NOMO-1 (cell line): Measurements from ENCODE around the gene TRMT44.
"Not testable (repeated sequence)": the region's sequence is repeated elsewhere in the genome, so short reads cannot be mapped to it uniquely, and the experiment has no call there.

Source experiments
- DNase-seq, 2 experiments: peaks; one replicate each; lab custom pipeline; 2025; ENCODE audit not compliant: unreplicated experiment in 2 of 2; lab: John Stamatoyannopoulos, UW

The TRMT44 gene

DNA sequence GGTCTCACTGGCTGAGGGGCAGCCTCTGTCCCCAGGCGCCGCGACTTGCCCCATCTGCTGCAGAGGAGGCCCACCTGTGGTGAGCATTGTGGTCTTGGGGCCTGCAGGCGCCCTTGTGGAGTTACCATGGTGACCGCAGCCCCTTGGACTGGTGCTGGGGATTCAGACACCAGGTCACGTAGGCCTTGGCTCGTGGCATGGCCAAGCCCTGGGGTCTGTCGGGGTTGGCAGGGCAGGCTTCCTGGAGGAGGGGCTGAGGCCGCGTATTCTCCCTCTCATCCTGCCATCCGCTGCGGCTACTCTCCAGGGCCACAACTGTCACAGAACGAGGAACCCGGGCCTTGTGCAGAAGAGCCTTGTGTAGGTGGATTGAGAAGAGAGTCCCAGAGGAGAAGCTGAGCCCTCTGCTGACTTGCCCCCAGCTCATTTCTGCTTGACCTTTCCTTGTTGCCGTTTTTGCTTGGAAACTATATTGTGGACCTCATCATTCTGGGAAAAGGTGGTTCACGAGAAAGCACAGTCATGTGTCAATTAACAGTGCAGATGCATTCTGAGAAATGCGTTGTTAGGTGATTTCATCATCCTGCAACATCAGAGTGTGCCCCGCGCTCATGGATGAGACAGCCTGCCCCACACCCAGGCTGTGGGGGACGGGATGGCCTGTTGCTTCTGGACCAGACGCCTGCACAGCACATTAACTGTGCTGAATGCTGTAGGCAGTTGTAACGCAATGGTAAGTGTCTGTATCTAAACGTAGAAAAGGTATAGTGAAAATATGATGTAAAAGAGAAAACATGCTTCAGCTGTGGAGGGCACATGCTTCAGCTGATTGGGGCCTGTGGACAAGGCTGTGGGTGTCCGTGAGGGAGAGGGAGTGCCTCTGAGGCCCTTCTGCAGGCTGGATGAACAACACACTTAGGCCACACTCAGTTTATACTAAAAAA lies 38.5 kb downstream of the TRMT44 start:
- no peak for DNase-seq

DNA sequence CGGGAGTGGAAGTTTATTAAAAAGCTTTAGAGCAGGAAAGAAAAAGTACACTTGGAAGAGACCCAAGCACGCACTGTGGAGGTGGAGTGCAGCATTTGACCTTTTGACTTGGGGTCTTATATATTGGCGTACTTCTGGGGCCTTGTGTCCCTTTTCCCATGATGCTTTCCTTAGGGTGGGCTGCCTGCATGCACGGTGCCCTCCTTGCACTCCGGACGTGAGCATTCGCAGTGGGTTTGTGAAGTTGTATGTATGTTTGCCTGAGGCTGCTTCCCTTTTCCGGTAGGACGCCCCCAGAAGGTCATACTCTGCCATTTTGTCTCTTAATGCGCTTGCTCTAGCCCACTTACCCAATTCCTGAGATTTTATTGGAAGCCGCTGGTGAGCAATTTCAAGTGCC lies 39.6 kb downstream of the TRMT44 start:
- no peak for DNase-seq

DNA sequence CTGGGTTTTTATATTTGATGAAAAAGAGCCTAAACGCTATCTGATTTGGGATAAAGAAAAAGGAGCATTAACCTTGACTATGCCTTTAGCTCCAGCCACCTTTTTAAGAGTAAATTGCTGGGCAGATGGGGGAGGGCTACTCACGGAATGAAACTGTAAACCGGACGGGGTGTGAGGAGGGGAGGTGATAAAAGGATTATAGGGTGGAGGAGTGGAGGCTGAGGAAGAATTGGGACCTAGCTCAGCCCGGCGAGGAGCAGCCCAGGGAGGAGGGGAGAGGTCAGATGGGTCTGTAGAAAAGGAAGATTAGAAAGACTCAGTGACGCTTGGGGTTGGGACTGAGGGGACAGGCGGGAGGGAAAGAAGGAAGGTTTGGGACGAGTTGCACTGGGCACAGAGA lies 46.1 kb downstream of the TRMT44 start:
- DNase-seq: not testable (repeated sequence)

DNA sequence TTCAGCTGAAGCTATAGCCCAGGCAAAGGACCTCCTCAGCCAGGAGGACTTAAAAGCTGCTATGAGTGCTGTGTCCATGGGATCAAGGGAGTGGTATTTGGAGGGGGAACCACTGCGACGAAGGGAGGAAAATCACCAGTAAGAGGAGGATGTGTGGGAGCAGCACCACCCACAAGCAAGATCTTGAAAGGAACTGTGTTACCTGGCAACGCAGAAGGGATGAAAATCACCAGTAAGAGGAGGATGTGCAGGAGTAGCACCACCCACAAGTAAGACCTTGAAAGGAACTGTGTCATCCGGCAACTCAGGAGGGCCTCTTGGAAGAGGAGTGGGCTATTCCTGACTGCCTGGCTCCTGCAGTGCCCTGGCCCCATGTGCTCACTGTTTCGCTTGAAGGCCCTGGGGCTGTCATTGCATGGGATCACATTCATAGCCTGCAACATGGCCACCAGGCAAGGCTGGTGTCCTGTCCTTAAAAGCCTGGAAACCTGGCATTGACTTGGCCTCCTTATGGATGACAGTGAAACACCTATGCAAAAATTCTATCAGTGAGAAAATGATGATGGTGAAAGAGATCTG lies 48.3 kb downstream of the TRMT44 start:
- no peak for DNase-seq

DNA sequence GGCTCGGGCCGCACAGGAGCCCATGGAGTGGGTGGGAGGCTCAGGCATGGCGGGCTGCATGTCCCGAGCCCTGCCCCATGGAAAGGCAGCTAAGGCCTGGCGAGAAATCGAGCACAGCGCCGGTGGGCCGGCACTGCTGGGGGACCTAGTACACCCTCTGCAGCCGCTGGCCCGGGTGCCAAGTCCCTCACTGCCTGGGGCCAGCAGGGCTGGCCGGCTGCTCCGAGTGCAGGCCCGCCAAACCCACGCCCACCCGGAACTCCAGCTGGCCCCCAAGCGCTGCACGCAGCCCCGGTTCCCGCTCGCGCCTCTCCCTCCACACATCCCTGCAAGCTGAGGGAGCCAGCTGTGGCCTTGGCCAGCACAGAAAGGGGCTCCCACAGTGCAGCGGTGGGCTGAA lies 50.9 kb downstream of the TRMT44 start:
- not testable (repeated sequence) for DNase-seq

DNA sequence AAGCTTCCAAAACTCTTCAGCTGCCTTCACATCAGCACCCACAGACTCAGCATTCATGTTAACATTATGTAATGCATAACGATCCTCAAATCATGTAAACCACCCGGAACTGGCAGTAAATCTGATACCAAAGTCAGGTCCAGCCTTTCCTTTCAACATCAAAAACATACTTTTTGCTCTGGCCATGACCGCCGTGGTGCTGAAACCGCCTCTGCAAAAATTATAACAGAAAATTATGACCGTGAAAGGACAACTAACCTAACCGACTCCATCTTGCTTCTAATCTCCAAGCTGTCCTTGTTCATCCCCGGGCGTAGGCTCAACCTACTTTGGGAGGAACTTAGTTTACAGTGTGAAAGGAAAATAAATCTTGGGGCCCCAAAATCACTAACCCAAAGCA lies 51.6 kb downstream of the TRMT44 start:
- no peak for DNase-seq

DNA sequence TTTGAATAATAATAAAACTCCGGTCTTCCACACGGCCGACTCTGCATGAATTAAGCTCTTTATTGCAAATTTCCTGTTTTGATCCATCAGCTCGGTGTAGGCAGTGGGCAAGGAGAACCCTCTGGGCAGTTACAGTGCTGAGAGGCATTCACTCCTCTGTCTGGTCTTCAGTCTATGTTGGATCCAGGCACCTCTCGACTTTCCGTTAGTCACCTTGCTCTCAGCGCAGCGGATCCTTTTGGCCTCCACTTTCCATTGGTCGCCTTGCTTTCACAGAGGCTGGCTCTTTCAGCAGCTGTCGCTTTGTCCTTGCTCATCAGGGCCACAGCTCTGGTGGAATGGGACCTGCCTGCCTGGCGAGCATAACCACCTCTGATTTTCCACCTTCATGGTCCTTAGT lies 52.9 kb downstream of the TRMT44 start:
- no peak for DNase-seq

DNA sequence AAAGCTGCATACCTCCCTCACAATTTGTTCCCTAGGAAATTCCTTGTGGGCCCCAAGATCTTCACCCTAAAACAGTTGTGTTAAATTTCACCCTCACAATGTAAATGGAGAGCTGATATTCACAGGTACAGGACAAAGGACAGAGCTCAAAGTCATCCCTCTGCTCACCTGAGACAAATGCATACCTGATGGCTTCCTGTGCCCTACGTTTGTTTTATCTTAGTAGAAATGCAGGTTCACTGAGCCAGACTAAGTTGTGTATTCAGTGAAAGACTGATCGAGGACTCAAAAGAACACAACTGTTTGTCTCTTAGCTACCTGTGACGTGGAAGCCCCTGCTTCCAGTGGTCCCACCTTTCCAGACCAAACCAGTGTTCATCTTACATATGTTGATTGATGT lies 53.6 kb downstream of the TRMT44 start:
- DNase-seq: no peak

DNA sequence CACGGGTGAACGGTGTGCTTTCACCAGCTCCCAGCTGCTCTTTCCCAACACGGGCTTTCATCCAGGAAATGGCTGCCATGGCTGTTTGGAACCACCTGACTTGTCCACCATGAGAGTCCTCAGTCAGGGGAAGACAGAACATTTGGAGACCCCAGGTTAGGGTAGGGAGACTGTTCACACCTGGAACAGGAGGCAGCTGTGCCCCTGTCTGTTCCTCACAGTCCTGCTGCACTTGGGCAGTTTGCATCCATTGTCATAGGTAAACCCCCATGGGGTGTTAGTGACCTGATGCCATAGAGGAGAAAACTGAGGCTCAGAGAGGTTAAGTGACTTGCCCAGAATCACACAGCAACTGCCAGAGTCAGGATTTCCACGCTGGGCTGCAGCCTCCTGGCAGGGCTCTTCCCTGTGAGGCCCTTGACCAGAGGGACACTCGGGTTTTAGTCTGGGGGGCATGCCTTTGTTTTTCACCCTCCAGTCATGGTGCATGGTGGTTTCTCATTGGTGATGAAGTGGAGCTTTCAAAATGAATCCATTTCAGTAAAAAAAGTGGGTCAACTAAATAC lies 54.5 kb downstream of the TRMT44 start:
- DNase-seq: no peak

DNA sequence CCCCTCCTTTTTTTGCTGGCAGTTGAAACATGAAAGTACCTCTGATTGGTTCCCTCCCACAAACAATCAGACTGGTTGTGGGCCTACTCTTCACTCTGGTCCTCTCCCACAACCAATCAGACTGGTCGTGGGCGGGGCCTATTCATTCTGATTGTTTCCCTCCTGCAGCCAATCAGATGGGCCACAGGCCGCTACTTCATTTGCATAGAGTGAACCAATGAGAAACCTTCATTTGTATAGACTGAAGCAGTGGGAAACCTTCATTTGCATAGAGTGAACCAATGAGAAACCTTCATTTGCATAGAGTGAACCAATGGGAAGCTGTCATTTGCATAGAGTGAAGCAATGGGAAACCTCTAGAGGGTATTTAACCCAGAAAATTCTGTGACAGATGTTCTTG lies 55.2 kb downstream of the TRMT44 start:
- no peak for DNase-seq

DNA sequence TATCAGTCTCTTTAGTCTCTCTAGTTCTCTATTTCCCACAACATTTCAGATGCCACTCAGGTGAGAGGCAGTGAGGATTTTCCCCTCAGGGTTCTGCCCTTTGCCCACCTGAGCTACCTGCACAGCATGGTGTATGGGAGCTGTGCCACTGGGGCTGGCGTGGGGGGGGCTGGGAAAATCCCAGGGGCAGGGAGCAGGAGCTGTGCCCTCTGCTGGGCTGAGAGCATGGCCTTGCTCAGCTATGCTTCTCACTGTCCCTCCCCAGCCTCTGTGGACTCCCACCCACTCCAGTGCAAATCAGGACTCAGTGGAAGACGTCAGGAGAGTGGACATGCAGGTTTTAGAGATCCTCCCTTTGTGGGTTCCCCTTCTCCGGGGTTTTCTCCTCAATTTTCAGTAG lies 57.2 kb downstream of the TRMT44 start:
- no peak for DNase-seq

DNA sequence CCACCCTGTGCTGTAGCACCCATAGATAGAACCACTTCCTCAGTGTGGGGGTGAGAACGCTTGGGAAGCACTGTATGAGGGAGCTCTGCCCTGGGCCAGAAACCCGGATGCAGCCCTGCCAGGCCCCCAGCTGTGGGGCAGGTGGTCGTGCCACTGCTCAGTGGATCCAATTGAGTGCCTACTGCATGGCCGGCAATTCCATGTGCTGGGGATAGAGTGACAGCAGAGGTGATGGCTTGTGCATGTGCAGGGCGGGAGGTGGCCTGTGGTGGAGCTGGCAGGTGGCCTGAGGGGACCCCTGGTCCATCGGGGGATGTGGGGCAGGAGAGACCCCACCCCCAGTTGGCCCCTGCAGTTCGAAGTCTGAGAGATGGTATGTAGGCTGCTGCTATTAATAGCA lies 60.4 kb downstream of the TRMT44 start:
- DNase-seq: no peak

DNA sequence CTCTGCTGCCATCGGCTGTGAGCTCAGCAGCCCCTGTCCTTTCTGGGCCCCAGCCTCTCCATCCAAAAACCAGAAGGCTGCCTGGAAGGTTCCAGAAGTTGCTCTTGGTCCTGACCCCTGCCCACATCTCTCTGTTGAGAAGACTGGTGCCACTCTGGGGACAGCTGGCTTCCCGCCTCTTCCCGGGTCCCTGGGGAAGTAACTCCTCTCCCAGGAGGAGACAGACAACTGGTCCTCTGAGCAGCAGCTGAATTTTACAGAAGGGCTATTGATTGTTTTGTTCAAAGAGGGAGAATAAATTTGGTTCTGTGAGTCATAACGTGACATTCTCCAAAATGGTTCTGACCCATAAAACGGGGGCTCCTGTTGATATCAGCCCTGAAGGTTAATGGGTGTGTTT lies 61.2 kb downstream of the TRMT44 start:
- no peak for DNase-seq

DNA sequence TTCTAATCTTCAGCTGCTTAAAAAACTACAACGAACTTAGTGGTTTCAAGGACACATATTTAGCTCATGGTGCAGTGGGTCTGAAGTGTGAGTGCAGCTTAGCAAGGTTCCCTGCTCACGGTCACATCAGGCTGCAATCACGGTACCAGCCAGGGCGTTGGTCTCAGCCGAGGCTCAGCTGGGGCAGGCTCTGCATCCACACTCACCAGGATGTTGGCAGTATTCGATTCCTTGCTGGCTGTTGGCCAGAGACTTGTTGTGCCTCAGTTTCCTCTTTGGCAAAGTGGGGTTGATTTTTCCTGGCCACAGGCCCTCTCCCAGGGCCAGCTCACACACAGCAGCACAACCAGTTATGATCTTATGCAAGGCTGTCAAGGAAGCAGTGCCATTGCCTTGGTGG lies 61.8 kb downstream of the TRMT44 start:
- DNase-seq: no peak

DNA sequence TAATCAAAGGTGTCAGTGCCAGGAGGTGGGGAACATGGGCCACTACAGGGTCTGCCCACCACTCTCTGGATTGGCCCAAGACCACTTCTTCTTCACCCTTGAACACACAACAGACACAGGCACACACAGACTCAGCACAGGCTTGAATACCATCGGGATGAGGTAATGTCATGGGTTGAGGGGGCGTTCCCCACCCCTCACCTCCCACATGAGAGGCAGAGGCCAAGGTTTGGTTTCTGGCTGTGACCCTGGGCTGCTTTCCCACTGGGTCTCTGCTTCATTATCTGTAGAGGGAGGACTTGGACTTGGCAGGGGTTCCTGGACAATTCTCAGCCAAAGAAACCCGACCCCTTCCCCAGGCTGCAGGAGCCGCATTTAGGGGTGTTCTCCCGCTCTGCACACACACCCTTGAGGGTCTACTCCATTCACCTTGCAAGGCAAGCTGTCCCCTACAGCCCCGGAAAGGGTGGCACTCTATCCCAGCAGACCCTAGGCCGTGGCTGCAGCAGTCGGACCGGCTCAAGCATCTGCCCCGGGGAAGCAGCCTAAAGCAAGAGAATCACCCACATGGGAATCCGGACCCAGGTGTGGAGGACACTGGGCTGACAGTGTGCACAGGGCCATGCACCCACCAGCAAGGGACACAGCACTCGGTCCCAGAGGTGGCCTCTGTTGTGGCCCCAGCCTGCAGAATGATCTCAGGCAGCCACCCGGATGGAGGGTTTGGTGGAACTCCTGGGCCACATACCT lies 62.4 kb downstream of the TRMT44 start:
- no peak for DNase-seq

DNA sequence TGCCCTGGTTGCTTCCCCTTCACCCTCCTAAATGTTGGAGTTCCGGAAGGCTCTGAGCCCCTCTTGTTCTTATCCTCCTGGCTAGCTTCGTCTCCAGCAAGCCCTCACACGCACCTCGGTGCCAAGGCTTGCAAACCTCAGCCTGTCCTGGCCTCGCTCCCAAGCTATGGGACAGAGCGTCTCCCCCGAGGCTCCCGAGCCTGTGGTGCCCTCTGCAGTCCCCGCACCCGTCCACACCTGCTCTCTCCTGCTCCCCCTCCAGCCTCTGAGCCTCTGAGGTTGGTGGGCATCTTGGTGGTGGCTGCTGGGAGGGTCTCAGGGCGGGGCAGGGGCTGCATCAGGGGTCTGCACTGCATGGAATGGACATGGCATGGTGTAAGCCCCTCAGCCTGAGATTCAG lies 63.2 kb downstream of the TRMT44 start:
- DNase-seq: no peak

DNA sequence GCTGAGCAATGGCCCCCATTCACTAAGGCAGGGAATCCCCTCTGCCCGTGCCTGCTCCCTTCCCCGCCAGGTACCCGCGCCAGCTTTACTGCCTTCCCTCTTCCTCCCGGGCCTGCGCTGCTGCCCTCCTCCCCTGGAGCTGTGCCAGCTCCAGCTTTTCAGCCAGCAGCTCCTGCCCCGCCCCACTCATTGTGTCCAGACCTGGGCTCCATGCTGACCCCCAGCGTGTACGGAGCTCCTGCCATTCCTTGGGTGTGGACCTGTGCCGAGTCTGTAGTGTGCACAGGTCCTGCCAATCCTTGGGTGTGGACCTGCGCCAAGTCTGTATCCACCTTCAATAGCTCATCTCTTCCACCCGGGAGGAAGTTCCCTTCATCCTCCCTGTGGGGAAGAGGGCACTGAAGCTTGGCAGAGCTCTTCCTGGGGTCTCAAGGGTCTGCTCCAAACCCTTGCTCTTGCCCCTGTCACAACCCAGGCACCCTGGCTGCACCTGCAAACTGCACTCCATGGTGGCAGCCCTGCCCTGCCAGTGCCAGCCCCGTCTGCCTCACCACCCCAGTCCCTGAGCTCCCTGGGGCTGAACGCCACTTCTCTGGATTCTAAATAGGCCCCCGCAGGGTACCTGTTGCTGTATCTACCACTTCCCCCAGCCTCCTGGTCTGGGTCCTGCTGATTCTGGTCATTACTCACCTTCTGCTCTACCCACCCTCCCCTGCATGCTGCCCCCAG lies 63.9 kb downstream of the TRMT44 start:
- no peak for DNase-seq

DNA sequence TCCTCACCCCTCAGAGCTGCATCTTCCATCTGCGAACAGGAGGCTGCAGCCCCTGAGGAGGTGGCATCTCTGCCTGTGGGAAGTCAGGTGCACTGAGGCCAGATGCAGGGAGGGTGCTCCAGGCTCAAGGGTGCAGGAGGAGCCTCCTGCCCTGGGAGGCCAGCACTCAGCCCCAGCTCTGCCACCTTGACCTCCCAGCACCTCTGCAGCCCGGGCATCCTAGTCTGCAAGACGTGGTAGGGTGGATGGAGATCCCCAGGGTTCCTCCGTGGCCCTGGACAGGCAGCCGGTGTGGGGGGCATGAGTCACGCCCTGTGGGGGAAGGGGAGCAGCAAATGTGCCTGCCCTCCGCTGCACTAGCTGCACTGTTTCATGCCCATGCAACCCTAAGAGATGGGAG lies 64.7 kb downstream of the TRMT44 start:
- no peak for DNase-seq

DNA sequence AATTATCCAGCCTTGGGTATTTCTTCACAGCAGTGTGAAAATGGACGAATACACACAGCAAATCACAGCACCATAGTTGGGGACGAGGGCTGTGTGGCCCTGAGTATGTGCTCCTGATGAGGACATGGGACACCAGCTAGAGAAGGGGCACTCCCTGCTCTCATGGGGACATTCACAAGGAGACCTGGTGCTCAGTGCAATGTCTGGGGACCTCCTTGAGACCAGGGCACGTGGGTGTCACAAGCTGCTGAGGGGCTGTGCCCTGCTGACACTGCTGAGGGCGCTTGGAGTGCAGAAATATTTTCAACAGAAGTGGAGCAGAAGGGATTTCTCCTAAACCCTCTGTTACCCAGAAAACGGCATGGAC lies 65.4 kb downstream of the TRMT44 start:
- no peak for DNase-seq

DNA sequence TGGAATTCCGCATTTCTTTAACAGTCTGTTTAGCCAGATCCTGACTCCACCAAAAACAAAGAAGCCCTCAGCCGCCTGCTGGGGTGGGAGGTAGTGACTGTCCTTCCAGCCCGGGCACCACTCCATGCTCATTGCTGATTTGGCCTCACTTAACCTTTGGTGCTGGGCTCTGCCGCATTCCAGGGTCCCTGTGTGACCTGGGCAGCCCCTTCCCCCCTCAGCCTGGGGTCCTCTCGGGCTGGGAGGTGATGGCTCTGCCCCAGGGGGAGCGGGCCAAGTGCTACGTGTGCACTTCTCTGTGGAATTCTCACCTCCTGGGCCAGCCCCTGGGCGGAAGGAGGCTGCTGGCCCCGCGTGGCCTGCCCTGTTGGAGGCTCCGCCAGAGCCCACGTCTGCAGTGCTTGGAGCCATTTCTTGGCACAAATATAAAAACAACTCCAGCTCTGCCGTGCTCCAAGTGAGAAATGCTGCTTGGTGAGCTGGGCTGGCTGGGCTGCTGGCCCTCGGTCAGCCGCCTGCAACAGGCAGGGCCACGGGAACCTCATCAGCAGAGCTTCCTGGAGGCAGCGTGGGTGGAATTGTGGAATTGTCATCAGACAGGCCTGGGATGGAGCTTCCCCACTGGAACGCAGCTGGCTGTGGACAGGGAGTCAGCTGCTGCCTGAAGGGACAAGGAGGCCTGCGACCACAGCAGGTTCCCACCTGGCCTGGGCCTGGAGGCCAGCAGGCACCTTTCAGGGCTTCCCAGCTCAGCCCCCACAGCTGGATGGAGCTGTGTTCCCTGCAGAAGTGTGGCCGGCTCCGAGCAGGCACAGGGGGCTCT lies 66.0 kb downstream of the TRMT44 start:
- no peak for DNase-seq
